Measurements from ENCODE around the gene CYP27B1.

Gene CYP27B1

GRCh38 chr12:57803319-57803893 is 36.5 kb upstream of the CYP27B1 start:
- Mint-ChIP-seq H3K27ac (no peak overlapping the region), H3K4me3 (no peak overlapping the region), H3K27me3 (no peaks in the 10 kb centered on the region), H3K4me1 (no peaks in the 10 kb centered on the region), H3K36me3 (peaks cover 6% of the 10 kb centered on the region), H3K9me3 (no peaks in the 10 kb centered on the region)
- ATAC-seq (ENCODE audit: low read depth) (no peak), DNase-seq (ENCODE audit: low spot score in 2 of 2) (peak; percentile 16 to 19)

- Mint-ChIP-seq H3K36me3 (peaks cover 9% of the 10 kb centered on the region), H3K9me3 (no peaks in the 10 kb centered on the region), H3K4me1 (no peaks in the 10 kb centered on the region), H3K27me3 (no peaks in the 10 kb centered on the region), H3K4me3 (no peak overlapping the region), H3K27ac (no peak overlapping the region)
- DNase-seq (ENCODE audit: low spot score in 2 of 2), result no peak
- no peak for ATAC-seq (ENCODE audit: low read depth)
Observed at GRCh38 chr12:57802607-57803006, 35.7 kb upstream of the CYP27B1 start.

GRCh38 chr12:57800965-57801364 is 34.1 kb upstream of the CYP27B1 start:
- no peaks in the 10 kb centered on the region for H3K9me3 Mint-ChIP-seq
- H3K27me3 Mint-ChIP-seq, result no peaks in the 10 kb centered on the region
- H3K27ac Mint-ChIP-seq, result no peak overlapping the region
- H3K36me3 Mint-ChIP-seq, result peaks cover 13% of the 10 kb centered on the region
- DNase-seq (ENCODE audit: low spot score in 2 of 2) (no peak), ATAC-seq (ENCODE audit: low read depth) (no peak)
- no peaks in the 10 kb centered on the region for H3K4me1 Mint-ChIP-seq
- no peak overlapping the region for H3K4me3 Mint-ChIP-seq

GRCh38 chr12:57797933-57798332 is 31.1 kb upstream of the CYP27B1 start:
- Mint-ChIP-seq H3K27ac (peak overlapping the region; percentile 37), H3K4me3 (no peak overlapping the region), H3K36me3 (peaks cover 20% of the 10 kb centered on the region), H3K9me3 (no peaks in the 10 kb centered on the region), H3K4me1 (no peaks in the 10 kb centered on the region), H3K27me3 (no peaks in the 10 kb centered on the region)
- no peak for DNase-seq (ENCODE audit: low spot score in 2 of 2)
- no peak for ATAC-seq (ENCODE audit: low read depth)

GRCh38 chr12:57796996-57797395 is 30.1 kb upstream of the CYP27B1 start:
- ATAC-seq (ENCODE audit: low read depth), result no peak
- Mint-ChIP-seq H3K36me3 (peaks cover 24% of the 10 kb centered on the region), H3K27ac (no peak overlapping the region)

GRCh38 chr12:57795354-57795753 is 28.5 kb upstream of the CYP27B1 start:
- Mint-ChIP-seq H3K36me3 (peaks cover 22% of the 10 kb centered on the region), H3K27me3 (no peaks in the 10 kb centered on the region), H3K9me3 (no peaks in the 10 kb centered on the region), H3K27ac (no peak overlapping the region), H3K4me1 (no peaks in the 10 kb centered on the region), H3K4me3 (no peak overlapping the region)
- no peak for ATAC-seq (ENCODE audit: low read depth)
- DNase-seq (ENCODE audit: low spot score in 2 of 2), result no peak

More at GRCh38 chr12:57796996-57797395, 30.1 kb upstream of the CYP27B1 start:
- no peak overlapping the region for H3K4me3 Mint-ChIP-seq
- no peaks in the 10 kb centered on the region for H3K27me3 Mint-ChIP-seq
- no peaks in the 10 kb centered on the region for H3K4me1 Mint-ChIP-seq
- no peaks in the 10 kb centered on the region for H3K9me3 Mint-ChIP-seq
- DNase-seq (ENCODE audit: low spot score in 2 of 2), result no peak

GRCh38 chr12:57793920-57794319 is 27.0 kb upstream of the CYP27B1 start:
- Mint-ChIP-seq H3K9me3 (no peaks in the 10 kb centered on the region), H3K27ac (no peak overlapping the region), H3K4me1 (no peaks in the 10 kb centered on the region), H3K27me3 (no peaks in the 10 kb centered on the region), H3K4me3 (no peak overlapping the region), H3K36me3 (peaks cover 22% of the 10 kb centered on the region)
- ATAC-seq (ENCODE audit: low read depth) (no peak), DNase-seq (ENCODE audit: low spot score in 2 of 2) (no peak)

- ATAC-seq (ENCODE audit: low read depth), result no peak
Observed at GRCh38 chr12:57783861-57784260, 17.0 kb upstream of the CYP27B1 start.

GRCh38 chr12:57783466-57783801 is 16.6 kb upstream of the CYP27B1 start:
- no peaks in the 10 kb centered on the region for H3K9me3 Mint-ChIP-seq

More at GRCh38 chr12:57783861-57784260, 17.0 kb upstream of the CYP27B1 start:
- no peaks in the 10 kb centered on the region for H3K27me3 Mint-ChIP-seq
- peak overlapping the region; percentile 73 for H3K4me3 Mint-ChIP-seq
- H3K9me3 Mint-ChIP-seq, result no peaks in the 10 kb centered on the region
- H3K4me1 Mint-ChIP-seq, result peaks cover 20% of the 10 kb centered on the region
- no peak for DNase-seq (ENCODE audit: low spot score in 2 of 2)
- peaks cover 7% of the 10 kb centered on the region for H3K36me3 Mint-ChIP-seq
- H3K27ac Mint-ChIP-seq, result no peak overlapping the region

GRCh38 chr12:57782608-57783465 is 16.0 kb upstream of the CYP27B1 start, which contains the start of gene TSFM:
TSFM (plus strand) TSS chr12:57782787; CDS start chr12:57782802, 15 bp downstream.
- peak within 1 kb of the TSS; percentile 99 for H3K4me3 Mint-ChIP-seq

More at GRCh38 chr12:57783466-57783801, 16.6 kb upstream of the CYP27B1 start:
- no peak for ATAC-seq (ENCODE audit: low read depth)
- Mint-ChIP-seq H3K4me3 (peak overlapping the region; percentile 99), H3K27ac (peak overlapping the region; percentile 95), H3K4me1 (peaks cover 20% of the 10 kb centered on the region), H3K36me3 (peaks cover 7% of the 10 kb centered on the region), H3K27me3 (no peaks in the 10 kb centered on the region)
- no peak for DNase-seq (ENCODE audit: low spot score in 2 of 2)

GRCh38 chr12:57782243-57782607 is 15.3 kb upstream of the CYP27B1 start:
- Mint-ChIP-seq H3K36me3 (peaks cover 7% of the 10 kb centered on the region), H3K27ac (peak overlapping the region; percentile 95), H3K4me3 (peak overlapping the region; percentile 99), H3K9me3 (no peaks in the 10 kb centered on the region), H3K4me1 (peaks cover 20% of the 10 kb centered on the region), H3K27me3 (no peaks in the 10 kb centered on the region)
- ATAC-seq (ENCODE audit: low read depth) (no peak), DNase-seq (ENCODE audit: low spot score in 2 of 2) (no peak)

More at GRCh38 chr12:57782608-57783465, 16.0 kb upstream of the CYP27B1 start, which contains the start of gene TSFM:
- H3K4me1 Mint-ChIP-seq, result peaks cover 20% of the 10 kb centered on the region
- ATAC-seq (ENCODE audit: low read depth), result peak; percentile 87
- peak; percentile 94 to 97 for DNase-seq (ENCODE audit: low spot score in 2 of 2)
- peaks cover 7% of the 10 kb centered on the region for H3K36me3 Mint-ChIP-seq
- H3K9me3 Mint-ChIP-seq, result no peaks in the 10 kb centered on the region
- H3K27me3 Mint-ChIP-seq, result no peaks in the 10 kb centered on the region
- peak within 1 kb of the TSS; percentile 95 for H3K27ac Mint-ChIP-seq

- Mint-ChIP-seq H3K27ac (peak overlapping the region; percentile 95), H3K27me3 (no peaks in the 10 kb centered on the region), H3K4me3 (no peak overlapping the region), H3K36me3 (peaks cover 5% of the 10 kb centered on the region), H3K4me1 (peaks cover 20% of the 10 kb centered on the region), H3K9me3 (no peaks in the 10 kb centered on the region)
- DNase-seq (ENCODE audit: low spot score in 2 of 2), result no peak
- ATAC-seq (ENCODE audit: low read depth), result no peak
Observed at GRCh38 chr12:57781801-57782200, 14.9 kb upstream of the CYP27B1 start.

GRCh38 chr12:57781244-57781643 is 14.4 kb upstream of the CYP27B1 start:
- no peaks in the 10 kb centered on the region for H3K9me3 Mint-ChIP-seq
- peaks cover 2% of the 10 kb centered on the region for H3K36me3 Mint-ChIP-seq
- peaks cover 20% of the 10 kb centered on the region for H3K4me1 Mint-ChIP-seq
- no peak overlapping the region for H3K4me3 Mint-ChIP-seq
- no peak for DNase-seq (ENCODE audit: low spot score in 2 of 2)
- ATAC-seq (ENCODE audit: low read depth), result no peak
- no peaks in the 10 kb centered on the region for H3K27me3 Mint-ChIP-seq
- H3K27ac Mint-ChIP-seq, result no peak overlapping the region

- no peak for DNase-seq (ENCODE audit: low spot score in 2 of 2)
- no peak for ATAC-seq (ENCODE audit: low read depth)
- Mint-ChIP-seq H3K27ac (no peak overlapping the region), H3K36me3 (peaks cover 2% of the 10 kb centered on the region), H3K4me1 (peaks cover 24% of the 10 kb centered on the region), H3K9me3 (no peaks in the 10 kb centered on the region), H3K27me3 (no peaks in the 10 kb centered on the region), H3K4me3 (no peak overlapping the region)
Observed at GRCh38 chr12:57780284-57780897, 13.5 kb upstream of the CYP27B1 start.
